Loucy (cell line): ENCODE results near the gene ZMAT5.

Experiments
- H2AFZ ChIP-seq: fragments of 200-600 bp; sonication (generic); 2 replicates; pipeline ENCODE4 v1.6.0; 2016; ENCODE audit warnings: antibody characterized with exemption, mild to moderate bottlenecking, low read length, moderate library complexity
- H3F3A ChIP-seq: fragments of 200-600 bp; 2 replicates; pipeline ENCODE4 v1.6.0; 2016; ENCODE audit warnings: antibody characterized with exemption, low read depth, mild to moderate bottlenecking
- H3K27me3 ChIP-seq: fragments of 200-600 bp; sonication (generic); 2 replicates; pipeline ENCODE4 v1.6.1; 2014; ENCODE audit warnings: low read length, mild to moderate bottlenecking; ENCODE audit not compliant: insufficient read depth, poor library complexity, severe bottlenecking
- H3K36me3 ChIP-seq: fragments of 200-600 bp; sonication (generic); 2 replicates; pipeline ENCODE4 v1.6.1; 2016; ENCODE audit warnings: low read length; ENCODE audit not compliant: insufficient read depth
- H3K4me1 ChIP-seq: fragments of 200-600 bp; sonication (generic); 2 replicates; pipeline ENCODE4 v1.5.1; 2014; ENCODE audit warnings: low read length, mild to moderate bottlenecking; ENCODE audit not compliant: insufficient read depth, poor library complexity, severe bottlenecking
- H3K4me2 ChIP-seq: fragments of 200-600 bp; sonication (generic); 2 replicates; pipeline ENCODE4 v1.6.0; 2014; ENCODE audit warnings: antibody characterized with exemption, low read length, low read depth, mild to moderate bottlenecking; ENCODE audit not compliant: poor library complexity, severe bottlenecking
- H3K4me3 ChIP-seq: fragments of 200-600 bp; sonication (generic); 2 replicates; pipeline ENCODE4 v1.5.1; 2014; ENCODE audit warnings: low read length, mild to moderate bottlenecking, mixed read lengths; ENCODE audit not compliant: poor library complexity, severe bottlenecking
- H3K79me2 ChIP-seq: fragments of 200-600 bp; sonication (generic); 2 replicates; pipeline ENCODE4 v1.6.1; 2014; ENCODE audit warnings: low read length; ENCODE audit not compliant: insufficient read depth
- H3K9ac ChIP-seq: fragments of 200-600 bp; sonication (generic); 2 replicates; pipeline ENCODE4 v1.6.0; 2014; ENCODE audit warnings: mild to moderate bottlenecking, low read depth, low read length, moderate library complexity; ENCODE audit not compliant: poor library complexity, severe bottlenecking
- H3K9me2 ChIP-seq: fragments of 200-600 bp; sonication (generic); replicated peaks from 2 replicates; pipeline ENCODE4 v1.6.1; 2016; ENCODE audit warnings: low read depth, low read length, mixed read lengths
- H3K9me3 ChIP-seq: fragments of 200-600 bp; sonication (generic); 2 replicates; pipeline ENCODE4 v1.6.1; 2014; ENCODE audit warnings: mild to moderate bottlenecking, antibody characterized with exemption, low read length, low read depth; ENCODE audit not compliant: insufficient read depth
- H4K20me1 ChIP-seq: fragments of 200-600 bp; sonication (generic); 2 replicates; pipeline ENCODE4 v1.6.0; 2014; ENCODE audit warnings: antibody characterized with exemption, low read length, mild to moderate bottlenecking; ENCODE audit not compliant: insufficient read depth, poor library complexity, severe bottlenecking
- CTCF ChIP-seq: fragments of 200-600 bp; sonication (generic); conservative IDR thresholded peaks from 2 replicates; pipeline ENCODE4 v1.5.1; 2014; ENCODE audit warnings: mild to moderate bottlenecking, antibody characterized with exemption, low read length
- EZH2phosphoT487 ChIP-seq: fragments of 200-600 bp; IDR thresholded peaks from 2 replicates; pipeline ENCODE4 v1.6.1; 2018; ENCODE audit warnings: antibody characterized with exemption, mild to moderate bottlenecking, moderate library complexity, borderline replicate concordance

The ZMAT5 gene

GRCh38 chr22:29701155-29701999, 65.4 kb downstream of the ZMAT5 start:
- no peak overlapping the region for H2AFZ ChIP-seq
- H3K4me1 ChIP-seq, result no peaks in the 10 kb centered on the region
- peaks cover 13% of the 10 kb centered on the region; the same call in 1 of the 2 replicates for H3K36me3 ChIP-seq
- H3K27me3 ChIP-seq, result no peaks in the 10 kb centered on the region
- no peaks in the 10 kb centered on the region for H3K9me2 ChIP-seq
- no peak overlapping the region for H3K9ac ChIP-seq
- H3K79me2 ChIP-seq, result no peaks in the 10 kb centered on the region
- H3K4me2 ChIP-seq, result no peak overlapping the region
- TF ChIP-seq CTCF (0 out of 2 replicates have a peak, but pooled peaks have one; percentile 16), EZH2phosphoT487 (no peak)
- no peaks in the 10 kb centered on the region for H4K20me1 ChIP-seq
- H3F3A ChIP-seq, result no peaks in the 10 kb centered on the region
- no peaks in the 10 kb centered on the region for H3K9me3 ChIP-seq
- no peak overlapping the region for H3K4me3 ChIP-seq

DNA sequence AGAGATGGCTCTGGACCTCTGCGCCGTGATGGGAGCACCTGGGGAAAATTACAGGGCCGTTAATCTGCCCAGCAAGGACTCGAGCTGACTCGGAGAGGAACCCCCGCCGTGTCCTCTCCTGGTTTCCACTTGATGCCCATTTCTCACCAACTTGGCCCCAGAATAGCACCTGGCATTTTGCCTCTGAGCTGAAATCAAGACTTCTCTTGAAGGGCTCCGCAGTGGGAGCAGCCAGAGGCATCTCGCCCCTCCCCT, 66.0 kb downstream of the ZMAT5 start:
- no peak for TF ChIP-seq CTCF
- no peak for TF ChIP-seq EZH2phosphoT487
- H3K4me2 ChIP-seq, result no peak overlapping the region
- no peak overlapping the region for H3K4me3 ChIP-seq
- no peaks in the 10 kb centered on the region for H4K20me1 ChIP-seq
- no peaks in the 10 kb centered on the region for H3K27me3 ChIP-seq
- H3K9me2 ChIP-seq, result no peaks in the 10 kb centered on the region
- H3K9ac ChIP-seq, result no peak overlapping the region
- H2AFZ ChIP-seq, result no peak overlapping the region
- no peaks in the 10 kb centered on the region for H3F3A ChIP-seq
- H3K4me1 ChIP-seq, result no peaks in the 10 kb centered on the region
- H3K9me3 ChIP-seq, result no peaks in the 10 kb centered on the region
- no peaks in the 10 kb centered on the region for H3K79me2 ChIP-seq
- H3K36me3 ChIP-seq, result peaks cover 13% of the 10 kb centered on the region; the same call in 1 of the 2 replicates

GRCh38 chr22:29700206-29700899, 66.5 kb downstream of the ZMAT5 start:
- TF ChIP-seq CTCF (no peak), EZH2phosphoT487 (no peak)
- H3K4me3 ChIP-seq, result no peak overlapping the region
- H3K9me3 ChIP-seq, result no peaks in the 10 kb centered on the region
- H3K27me3 ChIP-seq, result no peaks in the 10 kb centered on the region
- no peaks in the 10 kb centered on the region for H3K4me1 ChIP-seq
- H4K20me1 ChIP-seq, result no peaks in the 10 kb centered on the region
- H3K9me2 ChIP-seq, result no peaks in the 10 kb centered on the region
- no peak overlapping the region for H2AFZ ChIP-seq
- no peak overlapping the region for H3K4me2 ChIP-seq
- H3K79me2 ChIP-seq, result no peaks in the 10 kb centered on the region
- no peak overlapping the region for H3K9ac ChIP-seq
- H3F3A ChIP-seq, result no peaks in the 10 kb centered on the region
- H3K36me3 ChIP-seq, result peaks cover 17% of the 10 kb centered on the region; the same call in 1 of the 2 replicates
